CD4-positive, alpha-beta T cell treated with Interleukin-6 for 4 hours (primary cell): ENCODE results near the gene NAA60.

Source experiments
- DNase-seq: peaks from one replicate; pipeline ENCODE4 v3.0.0-alpha.2; 2020; ENCODE audit warnings: mixed read lengths

Gene NAA60

DNA sequence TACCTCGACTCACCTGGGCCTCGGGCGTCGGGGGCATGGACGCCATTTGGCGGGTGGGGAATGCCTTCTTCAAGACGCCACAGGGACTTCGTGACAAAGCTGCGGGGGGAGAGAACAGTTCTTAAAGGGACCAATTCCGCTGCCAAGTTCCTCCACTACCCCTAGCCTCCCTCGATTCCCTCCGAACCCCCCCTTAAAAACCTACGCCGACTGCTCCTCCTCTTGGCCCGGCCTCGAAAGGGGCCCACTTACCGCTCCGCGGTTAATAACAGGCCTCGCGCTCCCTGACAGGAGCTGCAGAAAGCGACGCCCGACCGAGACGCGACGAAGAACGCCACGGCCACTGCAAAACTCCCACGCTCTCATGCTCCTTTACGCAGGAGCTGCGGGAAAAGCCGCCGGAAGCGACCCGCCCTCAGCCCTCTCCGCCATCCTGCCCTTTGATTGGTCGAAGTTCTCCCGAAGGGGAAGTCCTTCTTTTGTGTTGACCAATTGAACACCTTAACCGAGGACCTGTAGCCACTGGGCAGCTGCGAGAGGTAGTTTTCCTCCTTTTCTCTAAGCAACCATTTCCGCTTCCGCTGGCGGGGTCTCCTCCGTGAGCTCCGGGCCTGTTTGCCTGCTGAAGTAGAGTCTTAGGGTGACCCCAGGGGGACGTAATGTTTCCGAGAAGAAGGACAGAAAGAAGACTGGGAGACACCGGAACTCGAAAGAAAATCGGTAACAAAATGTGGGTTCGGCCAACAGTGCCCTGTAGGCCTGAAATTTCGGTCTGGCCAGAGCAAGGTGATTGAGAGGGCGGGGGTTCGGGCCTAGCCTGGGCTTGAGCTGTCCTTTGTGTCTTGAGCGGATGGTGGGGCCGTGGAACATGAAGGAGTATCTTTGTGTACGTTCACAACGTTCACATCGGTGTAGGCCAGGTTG lies at the start of gene NAA60, which contains the start of gene ZNF597:
Gene NAA60, plus strand, starts transcription at position 573 of the 924 bp plus-strand sequence. CDS start 32,548 bp downstream, outside the sequence.
Gene ZNF597, minus strand, starts transcription at position 397 of the 924 bp plus-strand sequence. Its CDS starts 351 bp downstream, at position 46.
- DNase-seq = peak; percentile 80

- DNase-seq = no peak
Observed at GRCh38 chr16:3400446-3400778, 43.1 kb upstream of the NAA60 start.

DNA sequence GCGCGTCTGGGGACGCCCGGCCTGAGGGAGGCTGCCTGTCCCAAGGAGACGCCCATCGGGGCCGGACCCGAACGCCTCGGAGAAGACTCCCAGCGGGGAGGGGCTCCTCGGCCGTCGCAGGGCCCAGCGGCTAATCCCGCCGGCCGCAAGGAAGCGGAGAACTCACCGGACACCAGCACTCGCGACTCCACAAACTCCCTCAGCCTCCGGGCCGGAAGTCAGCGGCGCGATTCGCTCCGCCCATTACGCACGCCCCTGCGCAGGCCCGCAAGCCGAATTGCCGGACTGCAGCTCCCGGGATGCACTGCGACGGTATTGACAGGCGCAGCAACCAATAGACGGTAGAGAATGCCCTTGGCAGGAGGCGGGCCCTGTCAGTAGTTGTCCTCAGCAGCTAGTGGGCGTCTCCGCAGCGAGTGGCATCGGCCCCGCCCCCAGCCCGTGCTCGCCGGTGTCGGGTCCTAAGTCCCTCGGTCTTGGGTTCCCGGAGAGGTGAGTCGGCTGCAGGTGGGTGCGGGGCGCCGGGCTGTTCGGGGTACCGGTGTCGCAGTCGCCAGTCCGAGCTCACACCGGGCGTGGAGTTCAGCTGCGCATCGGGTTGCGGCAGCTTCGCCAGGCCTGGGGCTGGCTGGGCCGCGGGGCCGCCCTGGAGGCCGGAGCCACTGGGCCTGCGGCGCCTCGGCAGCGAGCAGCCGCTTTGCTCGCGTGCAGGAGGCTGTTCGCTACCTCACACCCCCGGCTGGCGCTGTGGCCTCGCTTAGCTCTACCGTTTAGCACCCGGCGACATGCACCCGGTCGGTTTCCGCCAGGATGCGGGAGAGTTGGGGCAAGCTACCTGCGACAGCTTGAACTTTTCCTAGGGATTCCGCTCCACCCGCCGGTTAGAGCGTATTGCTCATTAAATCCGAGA lies 42.4 kb upstream of the NAA60 start, which contains the start of the genes ZNF174 and ZSCAN32:
Gene ZNF174, plus strand, starts transcription at position 437 of the 910 bp plus-strand sequence. CDS start 790 bp downstream, outside the sequence.
Gene ZSCAN32, minus strand, starts transcription at position 226 of the 910 bp plus-strand sequence. CDS start 3,447 bp downstream, outside the sequence.
- peak; percentile 98 for DNase-seq

DNA sequence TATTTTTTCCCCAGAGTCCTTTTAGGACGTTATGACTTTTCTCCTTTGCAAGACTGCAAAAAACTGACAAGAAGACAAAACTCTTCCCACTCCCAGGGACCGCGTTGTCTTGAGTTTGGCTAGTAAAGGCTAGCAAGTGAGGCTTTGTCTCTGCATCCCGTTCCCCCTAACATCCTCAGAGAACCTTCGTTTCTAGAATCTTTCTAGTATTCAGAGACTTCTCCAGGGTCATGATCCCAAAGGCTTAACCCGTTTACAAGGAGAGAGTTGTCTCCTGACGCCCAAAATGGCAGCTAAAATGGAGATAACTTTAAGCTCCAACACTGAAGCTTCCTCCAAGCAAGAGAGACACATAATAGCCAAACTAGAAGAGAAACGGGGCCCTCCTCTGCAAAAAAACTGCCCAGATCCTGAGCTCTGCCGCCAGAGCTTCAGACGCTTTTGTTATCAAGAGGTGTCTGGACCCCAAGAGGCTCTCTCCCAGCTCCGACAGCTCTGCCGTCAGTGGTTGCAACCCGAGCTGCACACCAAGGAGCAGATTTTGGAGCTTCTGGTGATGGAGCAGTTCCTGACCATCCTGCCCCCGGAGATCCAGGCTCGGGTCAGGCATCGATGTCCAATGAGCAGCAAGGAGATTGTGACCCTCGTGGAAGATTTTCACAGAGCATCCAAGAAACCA lies 41.6 kb upstream of the NAA60 start:
- DNase-seq = no peak

GRCh38 chr16:3408561-3409197 lies 34.8 kb upstream of the NAA60 start:
- DNase-seq = no peak

GRCh38 chr16:3413730-3414379 lies 29.6 kb upstream of the NAA60 start:
- DNase-seq = no peak

DNA sequence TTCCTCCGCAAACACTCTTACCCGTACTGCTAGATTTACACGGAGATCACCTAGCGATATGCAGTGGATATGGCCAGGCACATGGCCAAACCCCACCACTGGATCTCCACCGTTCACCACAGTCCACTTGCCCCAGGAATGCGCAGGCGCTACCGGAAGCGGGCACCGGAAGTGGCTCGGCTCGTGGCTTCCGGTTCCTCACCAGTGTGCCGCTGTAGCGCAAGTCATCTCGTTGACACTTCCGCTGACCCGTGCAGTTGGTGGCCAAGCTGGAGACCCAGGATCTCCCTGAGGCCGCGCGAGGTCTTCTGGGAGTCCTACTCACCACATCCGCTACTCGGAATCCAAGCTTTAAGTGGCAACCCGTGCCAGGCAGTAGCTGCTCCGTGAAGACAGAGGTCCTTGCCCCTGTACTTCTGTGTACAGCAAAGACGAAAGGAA lies 11.7 kb upstream of the NAA60 start:
- DNase-seq = peak; percentile 47

GRCh38 chr16:3434373-3434772 lies 9.1 kb upstream of the NAA60 start:
- no peak for DNase-seq

- DNase-seq = no peak
Observed at GRCh38 chr16:3439637-3440036, 3.8 kb upstream of the NAA60 start.

- no peak for DNase-seq
Observed at GRCh38 chr16:3444032-3444388, 530 bp downstream of the NAA60 start.

- DNase-seq = no peak
Observed at GRCh38 chr16:3454093-3454492, 10.6 kb downstream of the NAA60 start.

- no peak for DNase-seq
Observed at GRCh38 chr16:3454631-3455147, 11.2 kb downstream of the NAA60 start.

DNA sequence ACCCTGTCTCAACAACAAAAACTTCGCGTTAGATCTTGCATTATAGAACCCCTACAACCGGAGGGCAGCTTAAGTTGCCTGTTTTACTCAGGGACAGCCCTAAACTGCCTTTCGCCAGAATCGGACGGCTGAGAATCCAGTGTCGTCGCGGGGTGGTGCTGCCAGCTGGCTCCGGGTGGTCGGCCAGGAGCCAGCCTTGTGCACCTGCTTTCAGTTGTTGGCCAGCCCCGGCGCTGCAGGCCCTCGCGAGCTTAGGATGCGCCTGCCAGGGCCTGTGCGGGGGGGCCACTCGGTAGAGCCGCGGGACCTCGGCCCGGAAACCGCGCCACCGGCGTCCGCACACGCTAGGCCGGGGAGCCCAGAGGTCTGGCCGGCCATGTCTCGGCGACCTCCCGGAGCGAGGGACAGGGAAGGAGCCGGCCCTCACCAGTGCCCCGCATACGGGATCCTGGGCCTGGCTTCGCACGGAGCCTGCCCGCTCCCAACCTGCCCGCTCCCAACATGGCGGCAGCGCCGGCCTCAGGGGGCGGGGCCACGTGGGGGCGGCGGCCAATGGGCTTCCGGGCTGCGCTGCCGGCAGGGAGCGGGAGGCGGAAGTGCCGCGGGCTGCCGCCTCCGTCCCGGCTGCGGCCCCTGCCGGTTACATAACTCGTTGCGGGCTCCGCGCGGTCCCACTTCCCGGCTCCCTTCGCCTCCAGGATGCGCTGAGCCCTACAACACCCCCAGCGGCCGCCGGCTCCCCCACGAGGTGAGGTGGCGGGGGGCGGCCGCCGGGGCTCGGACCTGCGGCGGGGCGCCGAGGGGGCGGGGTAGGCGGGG lies 14.2 kb downstream of the NAA60 start:
- peak; percentile 93 for DNase-seq

- DNase-seq = no peak
Observed at GRCh38 chr16:3458278-3458851, 14.9 kb downstream of the NAA60 start.

DNA sequence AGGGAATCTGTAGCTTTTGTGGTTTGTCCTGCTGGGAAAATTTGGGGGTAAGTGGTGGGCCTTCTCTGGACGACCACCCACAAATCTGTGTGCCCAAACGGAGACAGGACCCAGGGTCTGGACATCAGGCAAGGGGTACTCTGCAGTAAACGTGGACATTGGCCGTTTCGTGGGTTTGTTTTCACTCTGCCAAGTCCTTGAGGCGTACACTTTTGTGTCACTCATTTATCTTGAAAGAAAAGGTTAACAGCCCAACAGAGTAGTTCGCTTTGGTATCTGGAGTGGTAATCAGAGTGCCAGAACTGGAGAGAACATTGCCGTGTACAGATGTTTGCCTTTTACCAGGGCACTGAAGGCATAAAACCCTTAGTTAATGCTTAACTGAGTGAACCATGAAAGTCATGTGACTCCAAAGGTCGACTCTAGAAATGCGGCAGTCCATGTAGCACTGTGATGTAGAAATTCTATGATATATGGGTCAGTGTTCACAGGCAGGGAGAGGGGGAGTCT lies 15.4 kb downstream of the NAA60 start:
- peak; percentile 16 for DNase-seq

DNA sequence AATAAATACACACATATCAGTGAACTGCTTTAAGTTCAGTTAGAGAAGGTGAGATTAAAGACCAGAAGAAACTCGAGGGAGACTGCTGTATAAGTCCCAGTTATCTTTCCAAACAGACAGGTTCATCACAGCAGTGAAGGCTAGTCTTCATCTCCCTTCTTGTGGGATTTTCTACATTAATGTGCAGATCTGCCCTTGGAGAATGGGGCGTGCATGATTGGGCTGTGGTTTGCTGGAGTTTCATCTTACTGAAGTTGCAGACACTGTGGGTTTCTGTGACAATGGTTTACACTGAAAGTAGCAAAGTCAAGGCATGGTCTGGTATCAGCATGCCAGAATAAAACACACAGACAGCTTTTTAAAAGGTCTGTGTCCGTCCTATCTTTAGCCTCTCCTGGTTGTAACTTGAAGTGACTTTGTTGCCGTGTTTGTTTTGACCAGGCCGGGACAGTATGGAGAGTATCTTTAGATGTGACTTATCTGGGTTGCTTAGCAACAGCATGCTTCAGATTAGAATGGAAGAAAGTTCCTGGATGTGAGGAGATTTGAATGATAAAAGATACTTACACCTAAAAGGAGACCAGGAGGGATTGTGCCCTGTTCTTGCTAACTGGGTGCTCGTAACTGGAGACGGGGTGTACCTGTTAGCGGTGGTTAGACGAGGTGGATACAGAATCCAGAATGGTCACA lies 16.1 kb downstream of the NAA60 start:
- peak; percentile 21 for DNase-seq

DNA sequence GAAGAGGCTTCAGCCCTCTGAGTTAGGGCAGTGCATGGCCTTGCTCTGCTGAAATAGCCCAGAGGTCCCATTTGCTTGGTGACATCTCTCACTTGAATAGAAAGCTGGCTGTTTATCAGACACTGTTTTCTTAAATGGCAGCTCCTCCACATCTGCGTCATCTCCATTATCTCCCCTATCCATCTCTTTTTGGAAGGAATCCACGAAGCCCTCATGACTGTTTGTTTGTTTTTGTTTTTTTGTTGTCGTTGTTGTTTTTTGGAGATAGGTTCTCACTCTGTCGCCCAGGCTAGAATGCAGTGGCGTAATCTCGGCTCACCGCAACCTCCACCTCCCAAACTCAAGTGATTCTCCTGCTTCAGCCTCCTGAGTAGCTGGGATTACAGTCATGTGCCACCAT lies 16.6 kb downstream of the NAA60 start:
- no peak for DNase-seq

DNA sequence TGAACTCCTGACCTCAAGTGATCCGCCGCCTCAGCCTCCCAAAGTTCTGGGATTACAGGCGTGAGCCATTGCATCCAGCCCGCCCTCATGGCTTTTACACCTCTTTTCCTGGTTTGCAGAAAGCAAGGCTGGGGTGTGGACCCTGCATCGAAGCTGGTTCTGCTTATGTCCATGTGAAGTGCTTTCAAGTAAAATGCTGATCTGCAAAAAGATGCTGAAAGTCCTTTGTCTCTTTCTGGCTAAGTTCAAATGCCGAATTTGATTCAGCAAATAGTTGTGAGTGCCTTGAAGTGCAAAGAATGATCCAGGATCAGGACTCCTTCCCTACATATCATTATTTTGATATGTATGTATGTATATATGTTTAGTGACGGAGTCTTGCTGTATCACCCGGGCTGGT lies 17.1 kb downstream of the NAA60 start:
- DNase-seq = no peak

GRCh38 chr16:3461151-3461550 lies 17.7 kb downstream of the NAA60 start:
- peak; percentile 57 for DNase-seq
